Fibroblast of lung (primary cell): ENCODE measurements around the gene CCR5. TPM values are rescaled to one million over a fixed set of nuclear protein-coding genes. Genes with fewer than 3 reads are reported as not detected.

Experiments
- DNase-seq, 2 donors: peaks; one replicate each; pipeline versions ENCODE4 v3.0.0 to v3.0.0-alpha.2; 2010; ENCODE audit warnings: low read depth in 2 of 2
- H2AFZ ChIP-seq: 2 replicates; pipeline ENCODE4 v1.5.1; 2012; ENCODE audit warnings: low read length, control low read depth, inconsistent platforms
- H3K27ac ChIP-seq: 2 replicates; pipeline ENCODE4 v1.5.1; 2011; ENCODE audit warnings: low read length, control low read depth; ENCODE audit not compliant: insufficient read depth
- H3K27me3 ChIP-seq: 2 replicates; pipeline ENCODE4 v1.5.1; 2011; ENCODE audit warnings: mild to moderate bottlenecking, low read length; ENCODE audit not compliant: control insufficient read depth, insufficient read depth
- H3K36me3 ChIP-seq: 2 replicates; pipeline ENCODE4 v1.5.1; 2011; ENCODE audit warnings: low read length; ENCODE audit not compliant: control insufficient read depth, insufficient read depth
- H3K4me1 ChIP-seq: 2 replicates; pipeline ENCODE4 v1.5.1; 2011; ENCODE audit warnings: low read length; ENCODE audit not compliant: control insufficient read depth, insufficient read depth; ENCODE audit errors: extremely low read depth
- H3K4me2 ChIP-seq: 2 replicates; pipeline ENCODE4 v1.5.1; 2011; ENCODE audit warnings: low read length, control low read depth; ENCODE audit not compliant: insufficient read depth; ENCODE audit errors: extremely low read depth
- H3K4me3 ChIP-seq, 4 experiments: fragments of 200-600 bp in 1 of 4; sonication (generic) in 1 of 4; replicated peaks in 1 of 4; 2 replicates each; pipeline ENCODE4 v1.5.1; 2011 to 2016; ENCODE audit warnings: low read length in 4 of 4, low read depth in 3 of 4, mild to moderate bottlenecking in 3 of 4, control low read depth in 2 of 4, inconsistent platforms in 1 of 4, mixed read lengths in 1 of 4; ENCODE audit not compliant: insufficient read depth in 1 of 4; ENCODE audit errors: control extremely low read depth in 1 of 4
- H3K79me2 ChIP-seq: 2 replicates; pipeline ENCODE4 v1.5.1; 2012; ENCODE audit warnings: mild to moderate bottlenecking, low read length, inconsistent platforms; ENCODE audit not compliant: control insufficient read depth, insufficient read depth
- H3K9ac ChIP-seq: 2 replicates; pipeline ENCODE4 v1.5.1; 2011; ENCODE audit warnings: mild to moderate bottlenecking, low read length, control low read depth; ENCODE audit not compliant: insufficient read depth
- H3K9me3 ChIP-seq: 2 replicates; pipeline ENCODE4 v1.5.1; 2012; ENCODE audit warnings: low read depth, low read length; ENCODE audit not compliant: control insufficient read depth, insufficient read depth
- H4K20me1 ChIP-seq: 2 replicates; pipeline ENCODE4 v1.5.1; 2011; ENCODE audit warnings: low read length; ENCODE audit not compliant: control insufficient read depth, insufficient read depth; ENCODE audit errors: extremely low read depth
- CTCF ChIP-seq, 2 donors: IDR thresholded peaks in 1 of 2; conservative IDR thresholded peaks in 1 of 2; 1 replicate in 1 of 2; 2 replicates in 1 of 2; pipeline ENCODE4 v1.5.1; 2011 to 2012; ENCODE audit warnings: low read length in 2 of 2, control low read depth in 1 of 2, inconsistent platforms in 1 of 2, low read depth in 1 of 2, mild to moderate bottlenecking in 1 of 2
- EZH2 ChIP-seq: IDR thresholded peaks from 2 replicates; pipeline ENCODE4 v1.5.1; 2012; ENCODE audit warnings: low read length, control low read depth, mild to moderate bottlenecking; ENCODE audit errors: missing control alignments
- polyA plus RNA-seq, 2 donors: library from polyadenylated mRNA; depleted of rRNA in 1 of 2; stranded (reverse) in 1 of 2; unstranded in 1 of 2; fragments of >200 nt; gene quantifications; 2 replicates each; pipeline ENCODE4 v1.2.1, GENCODE V29; 2011 to 2012; ENCODE audit warnings: missing spikeins in 1 of 2
- total RNA-seq: library from RNA; depleted of rRNA; stranded (reverse); fragments of >200 nt; gene quantifications from 2 replicates; pipeline ENCODE4 v1.2.1, GENCODE V29; 2014

The CCR5 gene
- total and polyA plus RNA-seq, 2 donors (not counting 1 experiment from before 2014, with no cell fraction given): under 0.01 to 0.15 TPM

GRCh38 chr3:46416811-46417510, 46.2 kb downstream of the CCR5 start:
- no peak for DNase-seq
- no peaks in the 10 kb centered on the region for H3K79me2 ChIP-seq
- H3K9me3 ChIP-seq: no peaks in the 10 kb centered on the region

DNA sequence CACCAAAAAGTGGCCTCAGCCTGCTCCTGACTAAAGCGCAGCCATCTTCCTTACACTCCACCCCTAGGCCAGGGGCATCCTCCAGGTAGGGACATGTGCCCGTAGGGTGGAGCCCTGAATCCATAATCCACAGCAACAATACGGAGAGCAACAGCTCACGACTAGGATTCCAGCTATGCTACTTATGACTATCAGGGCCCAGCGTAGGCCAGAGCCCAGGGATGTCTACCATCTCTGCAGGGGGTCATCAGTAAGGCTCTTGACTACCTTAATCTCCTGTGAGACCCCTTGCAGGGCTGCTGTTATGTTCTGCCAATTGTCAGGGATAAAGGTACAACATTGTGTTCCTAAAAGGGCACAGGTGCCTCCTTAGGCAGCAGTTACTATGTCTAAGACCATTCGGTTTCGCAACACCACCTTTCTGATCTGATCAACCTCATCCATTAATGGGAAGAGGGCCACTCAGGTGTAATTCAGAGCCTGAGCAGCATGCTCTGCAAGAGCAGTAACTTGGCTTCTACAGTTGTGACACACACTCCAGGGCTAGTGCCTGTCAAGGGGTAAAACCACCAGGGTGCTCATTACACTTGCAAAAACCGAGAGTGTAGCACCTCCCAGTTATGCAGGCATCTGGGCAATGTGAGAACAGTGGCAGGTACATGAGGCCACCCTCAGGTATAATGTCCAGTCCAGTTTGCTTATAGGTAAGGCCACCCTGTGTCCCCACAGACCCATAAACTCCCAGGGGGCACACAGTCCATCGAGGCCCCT, 47.3 kb downstream of the CCR5 start:
- H3K27ac ChIP-seq: no peak overlapping the region
- no peak overlapping the region for H3K9ac ChIP-seq
- TF ChIP-seq EZH2: no peak
- H3K4me2 ChIP-seq: no peak overlapping the region
- H3K36me3 ChIP-seq: no peaks in the 10 kb centered on the region
- no peak overlapping the region for H2AFZ ChIP-seq
- H3K4me1 ChIP-seq: no peaks in the 10 kb centered on the region
- H3K9me3 ChIP-seq: no peaks in the 10 kb centered on the region
- H4K20me1 ChIP-seq: no peaks in the 10 kb centered on the region
- no peaks in the 10 kb centered on the region for H3K79me2 ChIP-seq
- no peak overlapping the region for H3K4me3 ChIP-seq
- DNase-seq: no peak
- no peaks in the 10 kb centered on the region for H3K27me3 ChIP-seq

More at GRCh38 chr3:46416811-46417510, 46.2 kb downstream of the CCR5 start:
- Histone ChIP-seq H3K27ac (no peak overlapping the region), H3K4me2 (no peak overlapping the region), H4K20me1 (no peaks in the 10 kb centered on the region), H3K9ac (no peak overlapping the region), H3K4me1 (no peaks in the 10 kb centered on the region), H3K27me3 (no peaks in the 10 kb centered on the region), H2AFZ (no peak overlapping the region), H3K4me3 (no peak overlapping the region), H3K36me3 (no peaks in the 10 kb centered on the region)
- TF ChIP-seq EZH2 (no peak), CTCF (conservative IDR thresholded peaks at IDR 0.05 in 1 of 2, IDR thresholded peaks at IDR 0.05 in 1 of 2; ENCODE audit: low read depth in 1 of 2, low read length in 2 of 2) (no peak)

DNA sequence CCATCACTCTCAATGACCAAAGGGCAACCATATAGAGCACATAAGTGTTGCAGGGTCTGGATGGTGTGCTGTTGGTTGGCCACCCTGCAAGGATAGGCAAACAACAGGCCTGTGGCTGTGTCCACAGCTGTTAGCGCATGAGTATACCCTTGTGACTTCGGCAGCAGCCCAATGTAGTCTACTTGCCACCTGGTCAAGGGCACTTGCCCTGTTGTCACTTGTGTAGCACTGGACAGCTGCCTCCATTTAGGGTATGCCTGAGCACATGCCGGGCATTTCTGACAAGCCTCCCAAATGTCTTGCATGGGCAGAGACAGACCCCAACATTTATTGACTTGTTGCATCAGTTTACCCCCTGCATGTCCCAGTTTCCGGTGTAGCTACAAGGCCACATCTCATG, 49.1 kb downstream of the CCR5 start:
- H3K4me3 ChIP-seq: no peak overlapping the region
- no peaks in the 10 kb centered on the region for H3K4me1 ChIP-seq
- H3K36me3 ChIP-seq: no peaks in the 10 kb centered on the region
- TF ChIP-seq EZH2: no peak
- TF ChIP-seq CTCF (conservative IDR thresholded peaks at IDR 0.05 in 1 of 2, IDR thresholded peaks at IDR 0.05 in 1 of 2; ENCODE audit: low read depth in 1 of 2, low read length in 2 of 2): no peak
- no peak overlapping the region for H2AFZ ChIP-seq
- H3K27me3 ChIP-seq: no peaks in the 10 kb centered on the region
- H3K9ac ChIP-seq: no peak overlapping the region
- no peak overlapping the region for H3K4me2 ChIP-seq
- DNase-seq: no peak
- H3K79me2 ChIP-seq: no peaks in the 10 kb centered on the region
- H4K20me1 ChIP-seq: no peaks in the 10 kb centered on the region
- no peaks in the 10 kb centered on the region for H3K9me3 ChIP-seq
- H3K27ac ChIP-seq: no peak overlapping the region
